ENCODE results near the gene DDX46. TPM values are rescaled to one million over a fixed set of nuclear protein-coding genes. Genes with fewer than 3 reads are reported as not detected.

Gene DDX46
- total and polyA plus RNA-seq, 2 donors (not counting 1 experiment from before 2014, with no cell fraction given), result 15.4 to 80.9 TPM

DNA sequence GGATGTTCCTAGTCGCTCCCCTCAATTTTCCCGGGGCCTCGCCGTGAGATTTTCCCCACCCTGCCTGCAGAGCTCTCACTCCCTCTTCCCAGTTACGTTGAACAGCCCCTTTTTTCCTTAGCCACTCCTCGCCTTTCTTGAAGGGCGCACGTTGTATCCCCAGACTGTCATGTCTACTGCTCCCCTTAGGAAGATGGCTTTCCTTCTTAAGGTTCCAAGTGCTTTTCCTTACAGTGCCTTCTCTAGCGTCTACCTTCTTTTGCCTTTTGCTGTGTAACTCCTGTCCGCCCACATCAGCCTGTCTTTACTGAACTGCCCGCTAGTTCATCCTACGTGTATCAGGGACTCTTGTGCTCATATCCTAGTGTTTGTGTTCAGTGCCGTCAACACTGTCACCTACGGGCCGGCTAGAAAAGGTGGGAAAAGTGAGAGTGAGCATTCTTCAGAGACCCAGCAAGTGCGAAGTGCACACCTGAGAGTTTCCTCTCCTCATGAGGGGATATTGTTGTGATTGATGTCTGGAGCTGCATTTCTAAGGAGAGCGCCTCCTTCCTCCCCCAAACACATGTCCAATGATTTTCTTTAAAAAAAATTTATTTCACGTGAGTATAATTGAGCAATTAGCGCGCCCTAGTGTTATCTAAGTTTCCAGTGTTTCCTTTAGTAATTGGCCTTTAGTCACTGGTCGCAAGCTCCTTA lies 19.5 kb upstream of the DDX46 start:
- peaks cover 24 to 42% of the 10 kb centered on the region in 2 donors for H3K4me1 ChIP-seq (ENCODE audit: control insufficient read depth in 2 of 2, insufficient read depth in 2 of 2, low read length in 2 of 2)
- H3K36me3 ChIP-seq (replicated peaks in 1 of 2; ENCODE audit: control extremely low read depth in 1 of 2, control insufficient read depth in 1 of 2, extremely low read depth in 1 of 2, insufficient read depth in 2 of 2, low read length in 1 of 2), result no peaks in the 10 kb centered on the region
- no peaks in the 10 kb centered on the region for H3K9me3 ChIP-seq (ENCODE audit: control extremely low read depth in 1 of 3, control insufficient read depth in 2 of 3, insufficient read depth in 1 of 3, low read length in 2 of 3)
- no peaks in the 10 kb centered on the region for H3K9me3 Mint-ChIP-seq (ENCODE audit: insufficient read depth)
- peak overlapping the region; percentile 94 for H3K4me2 ChIP-seq (replicated peaks; ENCODE audit: low read depth, low read length, poor library complexity, severe bottlenecking)
- peak overlapping the region; percentile 89 for H3K27ac Mint-ChIP-seq
- POLR2A ChIA-PET, result interaction anchor here (0.6 to 2.6 kb wide), 10 partner anchors 19 to 638 kb away, joined by 3 to 30 read pairs (median 4); partner anchors contain the start of genes C5orf24, DDX46, JADE2 and PCBD2
- ATAC-seq (ENCODE audit: low read depth) (no peak), DNase-seq (peak; percentile 64)
- H4K20me1 ChIP-seq (ENCODE audit: control insufficient read depth, insufficient read depth, low read length, poor library complexity, severe bottlenecking), result no peaks in the 10 kb centered on the region
- H3K27me3 Mint-ChIP-seq, result no peaks in the 10 kb centered on the region
- peak overlapping the region; percentile 69 to 94 (median 89) for H3K4me3 ChIP-seq (ENCODE audit: control extremely low read depth in 1 of 5, extremely low read depth in 1 of 5, insufficient read depth in 1 of 5, low read depth in 2 of 5, low read length in 4 of 5)
- 1% methylated on average over 14 of the region's 21 CpGs for WGBS (ENCODE audit: insufficient coverage)
- TF ChIP-seq, protein P1, sequence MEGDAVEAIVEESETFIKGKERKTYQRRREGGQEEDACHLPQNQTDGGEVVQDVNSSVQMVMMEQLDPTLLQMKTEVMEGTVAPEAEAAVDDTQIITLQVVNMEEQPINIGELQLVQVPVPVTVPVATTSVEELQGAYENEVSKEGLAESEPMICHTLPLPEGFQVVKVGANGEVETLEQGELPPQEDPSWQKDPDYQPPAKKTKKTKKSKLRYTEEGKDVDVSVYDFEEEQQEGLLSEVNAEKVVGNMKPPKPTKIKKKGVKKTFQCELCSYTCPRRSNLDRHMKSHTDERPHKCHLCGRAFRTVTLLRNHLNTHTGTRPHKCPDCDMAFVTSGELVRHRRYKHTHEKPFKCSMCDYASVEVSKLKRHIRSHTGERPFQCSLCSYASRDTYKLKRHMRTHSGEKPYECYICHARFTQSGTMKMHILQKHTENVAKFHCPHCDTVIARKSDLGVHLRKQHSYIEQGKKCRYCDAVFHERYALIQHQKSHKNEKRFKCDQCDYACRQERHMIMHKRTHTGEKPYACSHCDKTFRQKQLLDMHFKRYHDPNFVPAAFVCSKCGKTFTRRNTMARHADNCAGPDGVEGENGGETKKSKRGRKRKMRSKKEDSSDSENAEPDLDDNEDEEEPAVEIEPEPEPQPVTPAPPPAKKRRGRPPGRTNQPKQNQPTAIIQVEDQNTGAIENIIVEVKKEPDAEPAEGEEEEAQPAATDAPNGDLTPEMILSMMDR (IDR thresholded peaks at IDR 0.05), result no peak
- TF ChIP-seq EZH2 (IDR thresholded peaks at IDR 0.05; ENCODE audit: borderline replicate concordance, insufficient read depth, low read depth, low read length, poor library complexity, severe bottlenecking), result no peak
- H3K4me3 Mint-ChIP-seq, result peak overlapping the region; percentile 90
- no peaks in the 10 kb centered on the region for H3K27me3 ChIP-seq (replicated peaks in 1 of 4; ENCODE audit: control extremely low read depth in 1 of 4, control insufficient read depth in 3 of 4, insufficient read depth in 4 of 4, low read length in 3 of 4)
- CTCF ChIA-PET, result interaction anchor here (0.7 to 7.0 kb wide), 14 partner anchors 12 to 554 kb away, joined by 3 to 93 read pairs (median 3); partner anchors contain the start of genes DDX46, PCBD2 and SAR1B
- peaks cover 33% of the 10 kb centered on the region for H3K4me1 Mint-ChIP-seq
- intact Hi-C loops (cut with micrococcal nuclease), result loop anchor here (1.0 to 10.0 kb wide), 10 partner anchors 19 to 562 kb away; partner anchors contain the start of genes C5orf24, DDX46, PCBD2 and PPP2CA
- H3K27ac ChIP-seq (ENCODE audit: low read length in 2 of 2), result peak overlapping the region; percentile 77 to 89
- peak overlapping the region; percentile 84 for H3K9ac ChIP-seq (ENCODE audit: low read length)
- H3K79me2 ChIP-seq (ENCODE audit: control insufficient read depth, insufficient read depth, low read length), result peaks cover 50% of the 10 kb centered on the region
- H2AFZ ChIP-seq (ENCODE audit: insufficient read depth, low read depth, low read length, poor library complexity, severe bottlenecking), result peak overlapping the region; percentile 98

DNA sequence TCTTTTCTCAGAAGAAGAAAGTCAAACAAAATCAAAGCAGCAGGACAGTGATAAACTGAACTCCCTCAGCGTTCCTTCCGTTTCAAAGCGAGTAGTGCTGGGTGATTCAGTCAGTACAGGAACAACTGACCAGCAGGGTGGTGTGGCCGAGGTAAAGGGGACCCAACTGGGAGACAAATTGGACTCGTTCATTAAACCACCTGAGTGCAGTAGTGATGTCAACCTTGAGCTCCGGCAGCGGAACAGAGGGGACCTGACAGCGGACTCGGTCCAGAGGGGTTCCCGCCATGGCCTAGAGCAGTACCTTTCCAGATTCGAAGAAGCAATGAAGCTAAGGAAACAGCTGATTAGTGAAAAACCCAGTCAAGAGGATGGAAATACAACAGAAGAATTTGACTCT lies 17.5 kb upstream of the DDX46 start:
- H3K9me3 ChIP-seq (ENCODE audit: control extremely low read depth in 1 of 3, control insufficient read depth in 2 of 3, insufficient read depth in 1 of 3, low read length in 2 of 3), result no peaks in the 10 kb centered on the region
- no peak overlapping the region for H3K4me2 ChIP-seq (replicated peaks; ENCODE audit: low read depth, low read length, poor library complexity, severe bottlenecking)
- H3K27me3 ChIP-seq (replicated peaks in 1 of 4; ENCODE audit: control extremely low read depth in 1 of 4, control insufficient read depth in 3 of 4, insufficient read depth in 4 of 4, low read length in 3 of 4), result no peaks in the 10 kb centered on the region
- Mint-ChIP-seq H3K27ac (no peak overlapping the region), H3K4me1 (peaks cover 31% of the 10 kb centered on the region), H3K27me3 (no peaks in the 10 kb centered on the region), H3K9me3 (ENCODE audit: insufficient read depth) (no peaks in the 10 kb centered on the region), H3K4me3 (no peak overlapping the region)
- peaks cover 57% of the 10 kb centered on the region for H3K79me2 ChIP-seq (ENCODE audit: control insufficient read depth, insufficient read depth, low read length)
- ChIA-PET CTCF (interaction anchor here (4.4 to 7.0 kb wide), 2 partner anchors 16 to 163 kb away, joined by 70 to 93 read pairs; partner anchors contain the start of genes DDX46 and PCBD2), POLR2A (no interaction called here)
- DNase-seq (no peak), ATAC-seq (ENCODE audit: low read depth) (no peak)
- 91% methylated on average over 11 of the region's 11 CpGs for WGBS (ENCODE audit: insufficient coverage)
- no peak for TF ChIP-seq EZH2 (IDR thresholded peaks at IDR 0.05; ENCODE audit: borderline replicate concordance, insufficient read depth, low read depth, low read length, poor library complexity, severe bottlenecking)
- TF ChIP-seq, protein P1 (IDR thresholded peaks at IDR 0.05), result no peak
- peaks cover 19 to 32% of the 10 kb centered on the region in 2 donors for H3K4me1 ChIP-seq (ENCODE audit: control insufficient read depth in 2 of 2, insufficient read depth in 2 of 2, low read length in 2 of 2)
- H3K27ac ChIP-seq (ENCODE audit: low read length in 2 of 2), result no peak overlapping the region
- H3K4me3 ChIP-seq (ENCODE audit: control extremely low read depth in 1 of 5, extremely low read depth in 1 of 5, insufficient read depth in 1 of 5, low read depth in 2 of 5, low read length in 4 of 5), result no peak overlapping the region
- intact Hi-C loops (cut with micrococcal nuclease), result no loop called here
- H4K20me1 ChIP-seq (ENCODE audit: control insufficient read depth, insufficient read depth, low read length, poor library complexity, severe bottlenecking), result no peaks in the 10 kb centered on the region
- H2AFZ ChIP-seq (ENCODE audit: insufficient read depth, low read depth, low read length, poor library complexity, severe bottlenecking), result no peak overlapping the region
- peaks cover 0 to 4% of the 10 kb centered on the region in 2 experiments for H3K36me3 ChIP-seq (replicated peaks in 1 of 2; ENCODE audit: control extremely low read depth in 1 of 2, control insufficient read depth in 1 of 2, extremely low read depth in 1 of 2, insufficient read depth in 2 of 2, low read length in 1 of 2)
- no peak overlapping the region for H3K9ac ChIP-seq (ENCODE audit: low read length)
